Osteoblast (primary cell): ENCODE data around the gene SNX9. TPM values are rescaled to one million over a fixed set of nuclear protein-coding genes. Genes with fewer than 3 reads are reported as not detected.

Experiments used
- DNase-seq: peaks from one replicate; pipeline ENCODE4 v3.0.0; 2011; ENCODE audit warnings: low spot score, mixed read lengths; ENCODE audit not compliant: insufficient read length; ENCODE audit errors: missing footprints
- H2AFZ ChIP-seq: 2 replicates; pipeline ENCODE4 v1.6.0; 2011; ENCODE audit warnings: mild to moderate bottlenecking, low read length
- H3K27ac ChIP-seq: 2 replicates; pipeline ENCODE4 v1.5.1; 2011; ENCODE audit warnings: mild to moderate bottlenecking, low read depth, low read length, moderate library complexity
- H3K27me3 ChIP-seq: 2 replicates; pipeline ENCODE4 v1.6.0; 2012; ENCODE audit warnings: mild to moderate bottlenecking, control low read depth, inconsistent platforms, low read length, moderate library complexity; ENCODE audit not compliant: insufficient read depth
- H3K36me3 ChIP-seq: 2 replicates; pipeline ENCODE4 v1.5.1; 2011; ENCODE audit warnings: mild to moderate bottlenecking, low read length, control low read depth, moderate library complexity; ENCODE audit not compliant: insufficient read depth
- H3K4me1 ChIP-seq: 2 replicates; pipeline ENCODE4 v1.5.1; 2011; ENCODE audit warnings: mild to moderate bottlenecking, low read length, control low read depth, moderate library complexity; ENCODE audit not compliant: insufficient read depth
- H3K4me2 ChIP-seq: 2 replicates; pipeline ENCODE4 v1.6.0; 2011; ENCODE audit warnings: mild to moderate bottlenecking, low read length; ENCODE audit not compliant: insufficient read depth
- H3K4me3 ChIP-seq: fragments of 200-600 bp; sonication (generic); 3 replicates; pipeline ENCODE4 v1.5.1; 2012; ENCODE audit warnings: mild to moderate bottlenecking, low read length, inconsistent platforms; ENCODE audit not compliant: insufficient read depth
- H3K79me2 ChIP-seq: 2 replicates; pipeline ENCODE4 v1.6.0; 2012; ENCODE audit warnings: mild to moderate bottlenecking, low read length, control low read depth, inconsistent platforms; ENCODE audit not compliant: insufficient read depth
- H3K9me3 ChIP-seq: 2 replicates; pipeline ENCODE4 v1.5.1; 2011; ENCODE audit warnings: low read depth, low read length, control low read depth
- H4K20me1 ChIP-seq: 2 replicates; pipeline ENCODE4 v1.6.0; 2012; ENCODE audit warnings: mild to moderate bottlenecking, low read length, control low read depth; ENCODE audit not compliant: insufficient read depth
- total RNA-seq: library from RNA; depleted of rRNA; stranded (reverse); fragments of >200 nt; gene quantifications from 2 replicates; pipeline ENCODE4 v1.2.3, GENCODE V29; 2012
- TF ChIP-seq, protein P1 (sequence below): IDR thresholded peaks from 2 replicates; pipeline ENCODE4 v1.5.1; 2011; ENCODE audit warnings: mild to moderate bottlenecking, low read depth, low read length, moderate library complexity; ENCODE audit errors: extremely low read depth

Gene SNX9
- total RNA-seq, 1 donor, result 147 TPM

DNA sequence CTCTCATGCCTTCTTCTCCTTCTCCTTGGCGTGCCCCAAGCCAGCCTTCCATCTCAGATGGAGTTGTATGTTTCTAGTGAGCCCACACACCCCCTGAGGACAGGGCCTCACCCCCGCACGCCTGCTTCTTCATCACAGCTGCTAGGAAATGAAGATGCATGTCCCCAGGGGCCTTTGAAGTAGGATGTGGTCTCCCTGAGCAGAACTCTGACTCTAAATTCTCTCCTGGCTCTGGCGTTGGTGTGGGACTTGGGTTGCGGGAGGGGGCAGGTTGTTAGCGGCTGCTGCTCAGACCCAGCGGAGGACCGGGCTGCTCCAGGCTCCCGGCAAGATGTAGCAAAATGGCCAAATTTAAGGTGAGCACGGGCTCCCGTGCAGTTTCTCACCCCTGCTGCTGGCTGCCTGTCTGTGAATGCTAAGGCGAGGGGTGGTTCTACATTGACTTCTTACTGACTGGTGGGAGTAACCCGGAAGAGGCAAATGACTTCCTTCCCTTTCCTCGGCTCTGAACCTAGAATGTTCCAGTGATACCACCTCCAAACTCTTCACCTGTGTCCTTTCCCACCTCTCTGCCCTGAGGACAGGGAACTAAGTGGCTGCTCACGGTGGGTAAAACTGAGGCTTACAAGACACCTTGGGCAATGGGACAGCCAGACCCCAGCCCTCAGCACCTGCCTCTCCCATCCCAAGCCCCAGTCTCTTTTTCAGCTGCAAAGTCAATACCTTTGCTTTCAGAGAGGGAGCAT, 167.4 kb downstream of the SNX9 start:
- TF ChIP-seq, protein P1, sequence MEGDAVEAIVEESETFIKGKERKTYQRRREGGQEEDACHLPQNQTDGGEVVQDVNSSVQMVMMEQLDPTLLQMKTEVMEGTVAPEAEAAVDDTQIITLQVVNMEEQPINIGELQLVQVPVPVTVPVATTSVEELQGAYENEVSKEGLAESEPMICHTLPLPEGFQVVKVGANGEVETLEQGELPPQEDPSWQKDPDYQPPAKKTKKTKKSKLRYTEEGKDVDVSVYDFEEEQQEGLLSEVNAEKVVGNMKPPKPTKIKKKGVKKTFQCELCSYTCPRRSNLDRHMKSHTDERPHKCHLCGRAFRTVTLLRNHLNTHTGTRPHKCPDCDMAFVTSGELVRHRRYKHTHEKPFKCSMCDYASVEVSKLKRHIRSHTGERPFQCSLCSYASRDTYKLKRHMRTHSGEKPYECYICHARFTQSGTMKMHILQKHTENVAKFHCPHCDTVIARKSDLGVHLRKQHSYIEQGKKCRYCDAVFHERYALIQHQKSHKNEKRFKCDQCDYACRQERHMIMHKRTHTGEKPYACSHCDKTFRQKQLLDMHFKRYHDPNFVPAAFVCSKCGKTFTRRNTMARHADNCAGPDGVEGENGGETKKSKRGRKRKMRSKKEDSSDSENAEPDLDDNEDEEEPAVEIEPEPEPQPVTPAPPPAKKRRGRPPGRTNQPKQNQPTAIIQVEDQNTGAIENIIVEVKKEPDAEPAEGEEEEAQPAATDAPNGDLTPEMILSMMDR, result no peak
- H3K27ac ChIP-seq, result peak overlapping the region; percentile 90
- peak overlapping the region; percentile 60 for H3K4me2 ChIP-seq
- H3K9me3 ChIP-seq, result no peaks in the 10 kb centered on the region
- H4K20me1 ChIP-seq, result peaks cover 30% of the 10 kb centered on the region
- peaks cover 48% of the 10 kb centered on the region for H3K4me1 ChIP-seq
- H3K4me3 ChIP-seq, result peak overlapping the region; percentile 25
- DNase-seq, result no peak
- H3K36me3 ChIP-seq, result peaks cover 16% of the 10 kb centered on the region
- H3K27me3 ChIP-seq, result no peaks in the 10 kb centered on the region
- H3K79me2 ChIP-seq, result peaks cover 99% of the 10 kb centered on the region
- no peak overlapping the region for H2AFZ ChIP-seq

- peaks cover 35% of the 10 kb centered on the region for H4K20me1 ChIP-seq
- no peak overlapping the region for H2AFZ ChIP-seq
- peaks cover 42% of the 10 kb centered on the region for H3K4me1 ChIP-seq
- TF ChIP-seq, protein P1, result no peak
- DNase-seq, result no peak
- no peaks in the 10 kb centered on the region for H3K27me3 ChIP-seq
- peaks cover 21% of the 10 kb centered on the region for H3K36me3 ChIP-seq
- peak overlapping the region; percentile 90 for H3K27ac ChIP-seq
- H3K9me3 ChIP-seq, result no peaks in the 10 kb centered on the region
- peaks cover 99% of the 10 kb centered on the region for H3K79me2 ChIP-seq
- H3K4me3 ChIP-seq, result no peak overlapping the region
- peak overlapping the region; percentile 60 for H3K4me2 ChIP-seq
Observed at GRCh38 chr6:157991067-157991432, 168.0 kb downstream of the SNX9 start.

- no peaks in the 10 kb centered on the region for H3K9me3 ChIP-seq
- H3K27ac ChIP-seq, result peak overlapping the region; percentile 36
- peaks cover 35% of the 10 kb centered on the region for H4K20me1 ChIP-seq
- H3K4me1 ChIP-seq, result peaks cover 40% of the 10 kb centered on the region
- H2AFZ ChIP-seq, result no peak overlapping the region
- no peak overlapping the region for H3K4me2 ChIP-seq
- no peak for DNase-seq
- H3K4me3 ChIP-seq, result no peak overlapping the region
- peaks cover 99% of the 10 kb centered on the region for H3K79me2 ChIP-seq
- TF ChIP-seq, protein P1, result no peak
- peaks cover 33% of the 10 kb centered on the region for H3K36me3 ChIP-seq
- H3K27me3 ChIP-seq, result no peaks in the 10 kb centered on the region
Observed at GRCh38 chr6:157993076-157993475, 170.0 kb downstream of the SNX9 start.

DNA sequence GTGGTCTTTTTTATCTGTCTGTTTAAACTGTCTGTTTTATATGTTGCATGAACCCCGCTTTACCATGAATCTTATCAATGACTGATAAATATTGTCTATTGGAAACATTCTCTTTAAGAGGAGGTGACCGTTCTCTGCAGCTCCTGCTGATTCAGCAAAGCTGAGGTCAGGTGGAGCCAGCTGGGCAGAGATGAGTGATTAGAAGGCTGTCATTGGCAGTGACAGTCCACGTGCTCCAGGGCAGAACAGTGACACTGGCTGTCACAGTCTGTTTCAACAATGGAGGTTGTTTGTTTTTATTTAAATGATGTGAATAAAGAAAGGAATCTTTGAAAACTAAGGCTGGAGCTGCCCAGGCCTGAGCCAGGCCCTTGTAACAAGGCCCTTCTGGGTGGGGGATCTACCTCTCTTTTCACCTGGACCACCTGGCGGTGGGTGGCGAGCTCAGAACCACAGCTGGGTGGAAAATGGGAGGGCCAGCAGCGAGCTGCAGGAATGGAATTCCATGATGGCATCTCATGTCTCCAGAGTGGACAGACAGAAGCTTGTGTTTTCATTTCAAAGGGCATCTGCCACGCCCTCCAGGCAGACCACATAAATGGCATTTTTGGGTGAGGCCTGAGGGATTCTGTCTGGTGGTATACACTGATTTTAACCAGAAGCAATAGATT, 171.2 kb downstream of the SNX9 start:
- H3K9me3 ChIP-seq, result no peaks in the 10 kb centered on the region
- H3K27ac ChIP-seq, result peak overlapping the region; percentile 31
- H3K4me3 ChIP-seq, result no peak overlapping the region
- peaks cover 42% of the 10 kb centered on the region for H3K36me3 ChIP-seq
- no peak overlapping the region for H2AFZ ChIP-seq
- no peak overlapping the region for H3K4me2 ChIP-seq
- H4K20me1 ChIP-seq, result peaks cover 35% of the 10 kb centered on the region
- no peak for DNase-seq
- H3K4me1 ChIP-seq, result peaks cover 31% of the 10 kb centered on the region
- TF ChIP-seq, protein P1, result no peak
- H3K27me3 ChIP-seq, result no peaks in the 10 kb centered on the region
- H3K79me2 ChIP-seq, result peaks cover 100% of the 10 kb centered on the region
